OCI-LY3 (cell line): ENCODE data around the gene HOXC9.

Source experiments
- H2AFZ ChIP-seq: fragments of 200-600, 300-600 bp; shearing (Covaris generic); 2 replicates; pipeline ENCODE4 v1.6.0; 2014; ENCODE audit warnings: antibody characterized with exemption, low read depth, low read length
- H3K27ac ChIP-seq: fragments of 200-600, 300-600 bp; sonication (generic); 2 replicates; pipeline ENCODE4 v1.5.1; 2014; ENCODE audit warnings: mild to moderate bottlenecking, low read length, moderate library complexity, mixed read lengths
- H3K27me3 ChIP-seq: fragments of 200-600, 300-600 bp; sonication (generic); 2 replicates; pipeline ENCODE4 v1.6.1; 2014; ENCODE audit warnings: low read depth, low read length, mixed read lengths
- H3K36me3 ChIP-seq: fragments of 200-600, 300-600 bp; sonication (generic); replicated peaks from 2 replicates; pipeline ENCODE3; 2014; ENCODE audit warnings: low read depth, low read length, mixed read lengths
- H3K4me1 ChIP-seq: fragments of 300-600, 200-600 bp; sonication (generic); 2 replicates; pipeline ENCODE4 v1.6.1; 2014; ENCODE audit warnings: low read length, mixed read lengths
- H3K4me2 ChIP-seq: fragments of 200-600, 300-600 bp; sonication (generic); 2 replicates; pipeline ENCODE4 v1.6.1; 2014; ENCODE audit warnings: low read length, mixed read lengths
- H3K4me3 ChIP-seq: fragments of 300-600, 200-600 bp; sonication (generic); 2 replicates; pipeline ENCODE4 v1.5.1; 2014; ENCODE audit warnings: antibody characterized with exemption, mild to moderate bottlenecking, low read length, moderate library complexity
- H3K79me2 ChIP-seq: fragments of 300-600, 200-600 bp; shearing (Covaris generic); 2 replicates; pipeline ENCODE4 v1.6.1; 2014; ENCODE audit warnings: mild to moderate bottlenecking, low read length, mixed read lengths
- H3K9ac ChIP-seq: fragments of 300-600, 200-600 bp; shearing (Covaris generic); 2 replicates; pipeline ENCODE4 v1.6.0; 2014; ENCODE audit warnings: mild to moderate bottlenecking, low read length, moderate library complexity
- H3K9me3 ChIP-seq: fragments of 200-600, 300-600 bp; shearing (Covaris generic); 2 replicates; pipeline ENCODE4 v1.6.1; 2014; ENCODE audit warnings: low read length, mixed read lengths; ENCODE audit not compliant: insufficient read depth
- H4K20me1 ChIP-seq: fragments of 200-600, 300-600 bp; sonication (generic); 2 replicates; pipeline ENCODE4 v1.6.1; 2016; ENCODE audit warnings: low read length, mixed read lengths; ENCODE audit not compliant: insufficient read depth
- EZH2phosphoT487 ChIP-seq: fragments of 200-600 bp; shearing (Covaris generic); IDR thresholded peaks from 2 replicates; pipeline ENCODE4 v1.6.1; 2018; ENCODE audit warnings: antibody characterized with exemption, mixed run types, low read depth
- TF ChIP-seq, protein P1 (sequence below): fragments of 200-600, 300-600 bp; sonication (generic); IDR thresholded peaks from 2 replicates; pipeline ENCODE4 v1.5.1; 2014; ENCODE audit warnings: antibody characterized with exemption, low read length, low read depth

The HOXC9 gene

GRCh38 chr12:53956251-53956887 lies 43.6 kb upstream of the HOXC9 start:
- H3K9me3 ChIP-seq = no peaks in the 10 kb centered on the region
- peak overlapping the region; percentile 33; the same call in 1 of the 2 replicates for H3K9ac ChIP-seq
- H2AFZ ChIP-seq = peak overlapping the region; percentile 75
- H3K27me3 ChIP-seq = peaks cover 13% of the 10 kb centered on the region
- H3K36me3 ChIP-seq = no peaks in the 10 kb centered on the region
- H3K4me3 ChIP-seq = peak overlapping the region; percentile 58
- H3K4me1 ChIP-seq = peaks cover 20% of the 10 kb centered on the region
- H3K27ac ChIP-seq = no peak overlapping the region
- peak overlapping the region; percentile 79 for H3K4me2 ChIP-seq
- H4K20me1 ChIP-seq = no peaks in the 10 kb centered on the region
- no peaks in the 10 kb centered on the region for H3K79me2 ChIP-seq
- TF ChIP-seq, protein P1, sequence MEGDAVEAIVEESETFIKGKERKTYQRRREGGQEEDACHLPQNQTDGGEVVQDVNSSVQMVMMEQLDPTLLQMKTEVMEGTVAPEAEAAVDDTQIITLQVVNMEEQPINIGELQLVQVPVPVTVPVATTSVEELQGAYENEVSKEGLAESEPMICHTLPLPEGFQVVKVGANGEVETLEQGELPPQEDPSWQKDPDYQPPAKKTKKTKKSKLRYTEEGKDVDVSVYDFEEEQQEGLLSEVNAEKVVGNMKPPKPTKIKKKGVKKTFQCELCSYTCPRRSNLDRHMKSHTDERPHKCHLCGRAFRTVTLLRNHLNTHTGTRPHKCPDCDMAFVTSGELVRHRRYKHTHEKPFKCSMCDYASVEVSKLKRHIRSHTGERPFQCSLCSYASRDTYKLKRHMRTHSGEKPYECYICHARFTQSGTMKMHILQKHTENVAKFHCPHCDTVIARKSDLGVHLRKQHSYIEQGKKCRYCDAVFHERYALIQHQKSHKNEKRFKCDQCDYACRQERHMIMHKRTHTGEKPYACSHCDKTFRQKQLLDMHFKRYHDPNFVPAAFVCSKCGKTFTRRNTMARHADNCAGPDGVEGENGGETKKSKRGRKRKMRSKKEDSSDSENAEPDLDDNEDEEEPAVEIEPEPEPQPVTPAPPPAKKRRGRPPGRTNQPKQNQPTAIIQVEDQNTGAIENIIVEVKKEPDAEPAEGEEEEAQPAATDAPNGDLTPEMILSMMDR = no peak; the same call in 1 of the 2 replicates
- no peak for TF ChIP-seq EZH2phosphoT487

GRCh38 chr12:53956914-53957536 lies 42.9 kb upstream of the HOXC9 start:
- Histone ChIP-seq H3K4me3 (peak overlapping the region; percentile 58), H3K36me3 (no peaks in the 10 kb centered on the region), H3K4me2 (peak overlapping the region; percentile 79), H3K9ac (peak overlapping the region; percentile 33; the same call in 1 of the 2 replicates), H3K9me3 (no peaks in the 10 kb centered on the region), H3K79me2 (no peaks in the 10 kb centered on the region), H3K27ac (no peak overlapping the region), H3K4me1 (peaks cover 20% of the 10 kb centered on the region), H4K20me1 (no peaks in the 10 kb centered on the region), H3K27me3 (peaks cover 13% of the 10 kb centered on the region), H2AFZ (peak overlapping the region; percentile 75)
- TF ChIP-seq EZH2phosphoT487 = no peak
- TF ChIP-seq, protein P1 = no peak

DNA sequence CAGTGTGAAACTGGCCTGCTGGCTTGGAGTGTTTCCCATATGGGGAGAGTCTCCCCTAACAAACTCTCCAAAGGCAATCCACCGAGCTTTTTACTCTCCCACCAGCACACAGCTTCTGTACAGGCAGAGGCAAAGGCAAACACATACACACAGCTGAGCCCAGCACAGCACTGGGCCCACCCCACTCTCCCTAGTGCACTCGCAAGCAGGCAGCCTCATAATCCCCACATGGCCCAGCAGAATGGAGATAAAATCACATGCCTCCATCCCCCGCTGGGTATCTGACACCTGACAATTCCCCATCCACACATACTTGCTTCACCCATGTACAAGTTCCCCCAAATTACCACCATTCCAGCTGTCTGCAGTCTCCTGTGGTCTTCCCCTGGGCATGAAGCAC lies 41.8 kb upstream of the HOXC9 start:
- Histone ChIP-seq H3K36me3 (no peaks in the 10 kb centered on the region), H4K20me1 (no peaks in the 10 kb centered on the region), H3K4me2 (no peak overlapping the region), H3K4me1 (peaks cover 20% of the 10 kb centered on the region), H3K27ac (no peak overlapping the region), H3K79me2 (no peaks in the 10 kb centered on the region), H2AFZ (no peak overlapping the region), H3K9me3 (no peaks in the 10 kb centered on the region), H3K27me3 (peaks cover 13% of the 10 kb centered on the region), H3K9ac (no peak overlapping the region), H3K4me3 (no peak overlapping the region)
- TF ChIP-seq EZH2phosphoT487 = no peak
- TF ChIP-seq, protein P1 = no peak

DNA sequence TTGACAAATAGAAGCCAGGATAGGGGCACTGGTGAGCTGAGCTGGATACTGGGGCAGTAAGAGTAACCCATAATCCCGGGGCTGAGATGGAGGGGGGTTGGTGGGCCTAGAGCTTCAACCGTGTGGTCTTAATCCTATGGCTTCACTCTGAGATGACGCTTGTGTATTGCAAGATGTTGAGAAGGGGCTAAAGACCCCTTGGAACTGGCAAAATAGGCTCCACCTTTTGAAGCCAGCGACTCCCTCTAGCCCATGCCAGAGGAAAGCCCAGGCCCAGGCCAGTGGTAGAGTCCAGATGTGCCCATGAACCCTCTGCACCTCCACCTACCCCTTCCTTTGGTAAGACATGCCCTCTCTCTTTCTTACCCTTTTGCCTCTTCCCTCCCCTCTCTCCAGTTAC lies 40.6 kb upstream of the HOXC9 start:
- Histone ChIP-seq H3K4me2 (no peak overlapping the region), H3K27me3 (peaks cover 7% of the 10 kb centered on the region), H3K4me3 (no peak overlapping the region), H3K9me3 (no peaks in the 10 kb centered on the region), H3K36me3 (no peaks in the 10 kb centered on the region), H3K4me1 (peaks cover 21% of the 10 kb centered on the region), H3K9ac (no peak overlapping the region), H3K79me2 (no peaks in the 10 kb centered on the region), H4K20me1 (no peaks in the 10 kb centered on the region), H2AFZ (no peak overlapping the region), H3K27ac (no peak overlapping the region)
- TF ChIP-seq, protein P1 = no peak
- no peak for TF ChIP-seq EZH2phosphoT487
